ENCODE data around the gene OR2J1. TPM values are rescaled to one million over a fixed set of nuclear protein-coding genes. Genes with fewer than 3 reads are reported as not detected.

The OR2J1 gene
- total RNA-seq, 1 donor from 2014 or later = not detected

DNA sequence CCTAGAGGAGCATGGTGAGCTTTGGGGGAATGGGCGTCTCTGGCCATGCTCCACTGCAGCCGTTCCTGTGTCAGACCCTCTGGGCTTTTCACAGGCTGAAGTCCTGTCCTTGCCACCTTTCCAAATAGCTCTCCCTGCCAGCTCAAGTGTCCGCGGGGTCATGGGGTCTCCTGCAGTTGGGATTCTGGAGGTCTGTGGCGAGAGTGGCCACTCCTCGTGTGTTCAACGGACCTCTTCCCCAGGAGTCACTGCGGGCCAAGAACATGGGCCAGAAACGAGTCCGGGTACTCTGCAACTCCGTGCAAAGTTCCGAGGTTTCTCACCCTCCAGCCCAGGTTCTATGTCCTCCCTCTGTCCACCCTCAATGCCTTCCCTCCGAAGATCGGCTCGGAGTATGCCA, 16.8 kb upstream of the OR2J1 start:
- DNase-seq (no peak), ATAC-seq (no peak)
- intact Hi-C loops (cut with DNase I) = no loop called here
- no peaks in the 10 kb centered on the region for H3K4me1 ChIP-seq
- TF ChIP-seq, protein P1, sequence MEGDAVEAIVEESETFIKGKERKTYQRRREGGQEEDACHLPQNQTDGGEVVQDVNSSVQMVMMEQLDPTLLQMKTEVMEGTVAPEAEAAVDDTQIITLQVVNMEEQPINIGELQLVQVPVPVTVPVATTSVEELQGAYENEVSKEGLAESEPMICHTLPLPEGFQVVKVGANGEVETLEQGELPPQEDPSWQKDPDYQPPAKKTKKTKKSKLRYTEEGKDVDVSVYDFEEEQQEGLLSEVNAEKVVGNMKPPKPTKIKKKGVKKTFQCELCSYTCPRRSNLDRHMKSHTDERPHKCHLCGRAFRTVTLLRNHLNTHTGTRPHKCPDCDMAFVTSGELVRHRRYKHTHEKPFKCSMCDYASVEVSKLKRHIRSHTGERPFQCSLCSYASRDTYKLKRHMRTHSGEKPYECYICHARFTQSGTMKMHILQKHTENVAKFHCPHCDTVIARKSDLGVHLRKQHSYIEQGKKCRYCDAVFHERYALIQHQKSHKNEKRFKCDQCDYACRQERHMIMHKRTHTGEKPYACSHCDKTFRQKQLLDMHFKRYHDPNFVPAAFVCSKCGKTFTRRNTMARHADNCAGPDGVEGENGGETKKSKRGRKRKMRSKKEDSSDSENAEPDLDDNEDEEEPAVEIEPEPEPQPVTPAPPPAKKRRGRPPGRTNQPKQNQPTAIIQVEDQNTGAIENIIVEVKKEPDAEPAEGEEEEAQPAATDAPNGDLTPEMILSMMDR (IDR thresholded peaks at IDR 0.05) = no peak
- H3K36me3 ChIP-seq = no peaks in the 10 kb centered on the region
- H3K27ac ChIP-seq = no peak overlapping the region
- H3K4me3 ChIP-seq = no peak overlapping the region
- H3K27me3 ChIP-seq (ENCODE audit: low read depth) = no peaks in the 10 kb centered on the region
- no peaks in the 10 kb centered on the region for H3K9me3 ChIP-seq

DNA sequence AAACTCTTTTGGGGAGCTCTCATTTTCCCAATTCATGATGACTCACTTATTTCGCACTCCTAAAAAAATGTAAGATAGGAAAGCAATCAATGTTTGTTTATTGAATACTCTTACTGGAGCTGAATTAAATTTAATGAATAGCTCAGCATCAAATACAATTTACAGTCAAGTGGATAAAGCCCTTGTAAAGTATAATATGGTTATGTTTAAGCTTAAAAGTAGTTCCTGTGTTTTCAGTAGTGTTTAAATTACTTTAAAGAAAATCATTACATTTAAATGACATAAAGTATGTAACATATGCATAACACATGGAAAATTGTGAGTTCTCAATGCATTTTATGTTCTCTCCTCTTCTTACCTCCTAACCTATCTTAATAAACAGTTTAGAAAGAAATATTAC, 12.1 kb upstream of the OR2J1 start, which contains the start of gene OR2B3:
Gene OR2B3 (minus strand): TSS at position 101 of the 400 bp plus-strand sequence. CDS start 65 bp downstream, at position 36.
- TF ChIP-seq, protein P1 (IDR thresholded peaks at IDR 0.05) = no peak
- DNase-seq (no peak), ATAC-seq (no peak)
- H3K27ac ChIP-seq = no peak within 1 kb of the TSS
- no peak within 1 kb of the TSS for H3K4me3 ChIP-seq
- H3K36me3 ChIP-seq = no peaks in the 10 kb centered on the region
- intact Hi-C loops (cut with DNase I) = no loop called here
- H3K27me3 ChIP-seq (ENCODE audit: low read depth) = no peaks in the 10 kb centered on the region
- no peaks in the 10 kb centered on the region for H3K9me3 ChIP-seq
- H3K4me1 ChIP-seq = no peaks in the 10 kb centered on the region

DNA sequence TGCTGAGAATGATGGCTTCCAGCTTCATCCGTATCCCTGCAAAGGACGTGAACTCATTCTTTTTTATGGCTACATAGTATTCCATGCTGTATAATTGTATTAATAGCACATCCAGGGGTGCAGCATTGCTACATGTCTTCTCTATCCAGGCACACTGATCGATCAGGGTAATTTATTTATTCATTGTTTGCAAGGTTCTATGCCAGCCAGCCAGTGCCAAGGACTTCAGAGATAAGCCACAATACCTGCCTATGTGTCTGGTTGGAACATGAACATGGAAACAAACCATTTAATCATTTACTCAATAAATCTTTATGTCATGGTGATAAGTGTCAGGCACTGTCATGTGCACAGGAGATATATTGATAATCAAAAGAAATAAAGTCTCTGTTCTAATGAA, 6.3 kb upstream of the OR2J1 start:
- TF ChIP-seq, protein P1 (IDR thresholded peaks at IDR 0.05) = no peak
- Histone ChIP-seq H3K27ac (no peak overlapping the region), H3K36me3 (no peaks in the 10 kb centered on the region), H3K9me3 (no peaks in the 10 kb centered on the region), H3K4me1 (no peaks in the 10 kb centered on the region), H3K4me3 (no peak overlapping the region), H3K27me3 (ENCODE audit: low read depth) (no peaks in the 10 kb centered on the region)
- intact Hi-C loops (cut with DNase I) = no loop called here
- no peak for DNase-seq
- no peak for ATAC-seq

DNA sequence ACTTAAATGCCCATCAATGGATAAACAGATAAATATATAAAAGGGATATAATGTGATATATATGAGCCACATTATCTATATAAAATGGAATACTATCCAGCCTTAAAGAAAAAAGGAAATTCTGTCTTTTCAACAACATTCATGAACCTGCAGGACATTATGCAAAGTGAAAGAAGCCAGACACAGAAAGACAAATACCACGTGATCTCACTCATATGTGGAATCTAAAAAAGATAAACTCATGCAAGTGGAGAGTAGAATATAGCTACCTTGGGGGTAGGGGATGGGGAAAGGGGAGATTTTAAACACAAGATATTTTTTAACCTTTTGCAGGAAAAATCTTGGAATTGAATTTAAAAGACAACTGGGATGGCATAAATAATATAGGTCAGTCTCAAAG, 1.5 kb upstream of the OR2J1 start:
- intact Hi-C loops (cut with DNase I) = no loop called here
- no peaks in the 10 kb centered on the region for H3K27me3 ChIP-seq (ENCODE audit: low read depth)

DNA sequence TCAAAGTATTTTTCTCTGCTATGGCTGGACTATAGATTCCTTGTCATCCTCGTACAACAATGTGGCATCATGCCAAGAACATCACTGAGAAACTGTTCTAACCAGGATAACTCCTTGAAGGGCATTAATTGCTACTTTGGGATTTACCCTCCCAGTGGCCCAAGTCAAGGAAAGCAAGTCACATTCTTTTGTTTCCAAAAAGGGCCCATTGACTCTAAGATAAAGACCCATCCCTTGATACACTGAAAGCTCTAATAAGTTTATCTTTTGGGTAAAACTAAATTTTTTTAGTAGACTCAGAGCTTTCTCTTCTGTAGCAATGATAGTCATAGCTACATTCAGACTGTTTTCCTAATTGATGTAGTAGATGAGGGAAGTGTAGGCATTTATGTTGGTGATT, 8.5 kb downstream of the OR2J1 start, which contains the start of gene OR2J3:
Gene OR2J3 (plus strand): TSS at position 301 of the 400 bp plus-strand sequence. CDS start 3,833 bp downstream, outside the sequence.
- DNase-seq (no peak), ATAC-seq (no peak)
- TF ChIP-seq, protein P1 (IDR thresholded peaks at IDR 0.05) = no peak
- intact Hi-C loops (cut with DNase I) = no loop called here
- no peaks in the 10 kb centered on the region for H3K27me3 ChIP-seq (ENCODE audit: low read depth)
- H3K4me1 ChIP-seq = no peaks in the 10 kb centered on the region
- no peak within 1 kb of the TSS for H3K4me3 ChIP-seq
- H3K36me3 ChIP-seq = no peaks in the 10 kb centered on the region
- H3K27ac ChIP-seq = no peak within 1 kb of the TSS
- H3K9me3 ChIP-seq = no peaks in the 10 kb centered on the region

More for the DNA sequence above, 1.5 kb upstream of the OR2J1 start:
- Histone ChIP-seq H3K27ac (no peak overlapping the region), H3K4me3 (no peak overlapping the region), H3K4me1 (no peaks in the 10 kb centered on the region), H3K9me3 (no peaks in the 10 kb centered on the region), H3K36me3 (no peaks in the 10 kb centered on the region)
- ATAC-seq (no peak), DNase-seq (no peak)
- TF ChIP-seq, protein P1 (IDR thresholded peaks at IDR 0.05) = no peak

All from lower lobe of right lung (tissue), 2 donors.